T-helper 1 cell (primary cell): ENCODE data around the gene UGP2.
A peak's percentile ranks its signal among the peaks of the same experiment; 100 is the strongest.
"Not testable (repeated sequence)": the region's sequence is repeated elsewhere in the genome, so short reads cannot be mapped to it uniquely, and the experiment has no call there.

Experiments
- DNase-seq, 5 donors: peaks; one replicate each; pipeline ENCODE4 v3.0.0-alpha.2; 2012 to 2020

UGP2 gene

GRCh38 chr2:63840785-63841253 lies 877 bp upstream of the UGP2 start:
- DNase-seq: peak; percentile 95 to 98 (median 96)

GRCh38 chr2:63842149-63843061 lies 709 bp downstream of the UGP2 start:
- DNase-seq: peak in 1 of 5 donors; percentile 26

GRCh38 chr2:63843093-63843492 lies 1.4 kb downstream of the UGP2 start:
- DNase-seq: no peak

GRCh38 chr2:63843791-63844190 lies 2.1 kb downstream of the UGP2 start:
- no peak for DNase-seq

- DNase-seq: no peak
These were observed 2.9 kb downstream of the UGP2 start for GRCh38 chr2:63844616-63845015.

GRCh38 chr2:63845866-63846265 lies 4.2 kb downstream of the UGP2 start:
- DNase-seq: no peak

- no peak for DNase-seq
These were observed 4.8 kb downstream of the UGP2 start for GRCh38 chr2:63846487-63846886.

- DNase-seq: not testable (repeated sequence)
These were observed 5.9 kb downstream of the UGP2 start for GRCh38 chr2:63847571-63847970.

GRCh38 chr2:63849381-63850203 lies 7.9 kb downstream of the UGP2 start:
- no peak for DNase-seq

GRCh38 chr2:63850204-63850571 lies 8.5 kb downstream of the UGP2 start:
- DNase-seq: no peak

GRCh38 chr2:63850649-63851048 lies 9.0 kb downstream of the UGP2 start:
- peak in 1 of 5 donors; percentile 10 for DNase-seq

- no peak for DNase-seq
These were observed 10.1 kb downstream of the UGP2 start for GRCh38 chr2:63851691-63852311.

- no peak for DNase-seq
These were observed 12.0 kb downstream of the UGP2 start for GRCh38 chr2:63853527-63854310.

GRCh38 chr2:63855418-63856302 lies 14.0 kb downstream of the UGP2 start:
- DNase-seq: no peak

GRCh38 chr2:63856303-63856603 lies 14.6 kb downstream of the UGP2 start:
- DNase-seq: peak; percentile 20 to 96 (median 49)

GRCh38 chr2:63858291-63858690 lies 16.6 kb downstream of the UGP2 start:
- DNase-seq: no peak

- DNase-seq: peak; percentile 8 to 64 (median 42)
These were observed 19.6 kb downstream of the UGP2 start for GRCh38 chr2:63861220-63861822.

GRCh38 chr2:63862806-63863205 lies 21.1 kb downstream of the UGP2 start:
- DNase-seq: no peak

GRCh38 chr2:63863707-63864106 lies 22.0 kb downstream of the UGP2 start:
- DNase-seq: no peak

GRCh38 chr2:63865159-63865799 lies 23.6 kb downstream of the UGP2 start:
- no peak for DNase-seq
